LNCaP clone FGC (cell line): ENCODE results near the gene CLNS1A.
"Not testable (repeated sequence)": the region's sequence is repeated elsewhere in the genome, so short reads cannot be mapped to it uniquely, and the experiment has no call there.

ENCODE experiments used
- DNase-seq: peaks from one replicate; pipeline ENCODE4 v3.0.0-alpha.2; 2011; ENCODE audit warnings: low read depth
- H3K4me3 ChIP-seq: 2 replicates; pipeline ENCODE4 v1.5.1; 2011; ENCODE audit warnings: mild to moderate bottlenecking, low read depth, low read length, control low read depth
- TF ChIP-seq, protein P1 (sequence below): IDR thresholded peaks from 2 replicates; pipeline ENCODE4 v1.5.1; 2012; ENCODE audit warnings: mild to moderate bottlenecking; ENCODE audit not compliant: control insufficient read depth, insufficient read depth; ENCODE audit errors: extremely low read depth

Gene CLNS1A

GRCh38 chr11:77650123-77650522 lies 12.5 kb upstream of the CLNS1A start:
- DNase-seq: no peak
- TF ChIP-seq, protein P1, sequence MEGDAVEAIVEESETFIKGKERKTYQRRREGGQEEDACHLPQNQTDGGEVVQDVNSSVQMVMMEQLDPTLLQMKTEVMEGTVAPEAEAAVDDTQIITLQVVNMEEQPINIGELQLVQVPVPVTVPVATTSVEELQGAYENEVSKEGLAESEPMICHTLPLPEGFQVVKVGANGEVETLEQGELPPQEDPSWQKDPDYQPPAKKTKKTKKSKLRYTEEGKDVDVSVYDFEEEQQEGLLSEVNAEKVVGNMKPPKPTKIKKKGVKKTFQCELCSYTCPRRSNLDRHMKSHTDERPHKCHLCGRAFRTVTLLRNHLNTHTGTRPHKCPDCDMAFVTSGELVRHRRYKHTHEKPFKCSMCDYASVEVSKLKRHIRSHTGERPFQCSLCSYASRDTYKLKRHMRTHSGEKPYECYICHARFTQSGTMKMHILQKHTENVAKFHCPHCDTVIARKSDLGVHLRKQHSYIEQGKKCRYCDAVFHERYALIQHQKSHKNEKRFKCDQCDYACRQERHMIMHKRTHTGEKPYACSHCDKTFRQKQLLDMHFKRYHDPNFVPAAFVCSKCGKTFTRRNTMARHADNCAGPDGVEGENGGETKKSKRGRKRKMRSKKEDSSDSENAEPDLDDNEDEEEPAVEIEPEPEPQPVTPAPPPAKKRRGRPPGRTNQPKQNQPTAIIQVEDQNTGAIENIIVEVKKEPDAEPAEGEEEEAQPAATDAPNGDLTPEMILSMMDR: no peak
- no peak overlapping the region for H3K4me3 ChIP-seq

DNA sequence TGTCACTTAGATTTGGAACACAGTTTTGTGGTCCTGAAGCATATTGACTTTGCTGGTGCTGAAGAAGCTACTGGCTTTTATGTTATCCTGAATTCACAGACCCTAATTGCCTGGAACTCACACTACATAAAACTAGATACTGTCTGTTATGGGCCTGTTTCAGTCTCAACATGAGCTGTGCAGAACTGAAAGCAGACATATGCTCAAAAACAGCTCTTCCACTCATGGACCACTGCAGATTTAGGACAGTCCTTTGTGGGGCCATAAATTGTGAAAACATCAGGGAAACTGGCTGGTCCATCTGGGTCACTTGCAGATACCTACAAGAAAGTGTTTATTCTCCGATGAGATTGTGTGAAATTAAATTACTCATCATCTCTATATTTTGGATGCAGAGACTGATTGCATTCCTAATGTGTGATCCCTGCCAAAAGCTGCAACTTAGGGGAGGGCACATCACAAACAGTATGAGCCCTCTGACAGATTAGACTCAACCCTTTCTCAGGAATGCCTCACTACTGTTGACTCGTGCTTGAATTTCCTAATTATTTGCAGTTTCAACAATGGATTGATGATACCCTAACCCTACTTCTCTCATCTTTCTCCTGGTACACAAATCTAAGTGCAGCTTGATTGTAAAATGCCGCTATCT lies 10.2 kb upstream of the CLNS1A start:
- H3K4me3 ChIP-seq: no peak overlapping the region
- TF ChIP-seq, protein P1: no peak
- DNase-seq: no peak

DNA sequence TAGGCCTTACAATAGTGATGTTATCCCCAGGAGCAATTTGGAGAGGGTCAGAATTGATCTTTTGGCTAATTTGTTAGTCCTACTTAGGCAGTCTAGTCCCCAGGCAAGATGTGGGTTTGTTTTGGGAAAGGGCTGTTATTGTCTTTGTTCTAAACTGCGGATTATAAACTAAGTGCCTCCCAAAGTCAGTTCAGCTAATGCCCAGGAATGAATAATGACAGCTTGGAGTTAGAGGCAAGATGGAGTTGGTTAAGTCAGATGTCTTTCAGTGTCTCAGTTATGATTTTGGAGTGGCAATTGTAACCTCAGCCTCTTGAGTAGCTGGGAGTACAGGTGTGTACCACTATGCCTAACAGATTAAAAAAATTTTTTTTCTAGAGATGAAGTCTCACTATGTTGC lies 7.3 kb upstream of the CLNS1A start:
- H3K4me3 ChIP-seq: no peak overlapping the region
- DNase-seq: no peak
- TF ChIP-seq, protein P1: no peak

DNA sequence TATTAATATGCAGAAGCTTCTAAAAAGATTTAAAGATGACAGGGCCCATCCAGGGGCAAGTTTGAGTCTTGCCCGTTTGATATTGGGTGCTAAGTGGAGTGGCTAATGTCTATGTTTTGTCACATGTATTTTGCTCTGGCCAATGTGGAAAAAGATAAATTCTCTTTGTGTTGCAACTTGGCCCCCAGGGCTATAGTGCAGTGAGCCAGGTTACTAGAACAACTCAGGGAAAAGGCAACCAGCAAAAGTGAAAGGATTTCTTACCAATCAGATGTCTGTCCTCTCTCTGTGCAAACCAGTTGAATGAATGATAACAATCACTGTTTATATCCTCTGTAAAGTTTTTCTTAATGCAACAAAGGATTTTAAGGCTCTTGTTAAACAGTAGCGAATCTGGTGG lies 4.6 kb upstream of the CLNS1A start:
- no peak overlapping the region for H3K4me3 ChIP-seq
- TF ChIP-seq, protein P1: no peak
- no peak for DNase-seq

DNA sequence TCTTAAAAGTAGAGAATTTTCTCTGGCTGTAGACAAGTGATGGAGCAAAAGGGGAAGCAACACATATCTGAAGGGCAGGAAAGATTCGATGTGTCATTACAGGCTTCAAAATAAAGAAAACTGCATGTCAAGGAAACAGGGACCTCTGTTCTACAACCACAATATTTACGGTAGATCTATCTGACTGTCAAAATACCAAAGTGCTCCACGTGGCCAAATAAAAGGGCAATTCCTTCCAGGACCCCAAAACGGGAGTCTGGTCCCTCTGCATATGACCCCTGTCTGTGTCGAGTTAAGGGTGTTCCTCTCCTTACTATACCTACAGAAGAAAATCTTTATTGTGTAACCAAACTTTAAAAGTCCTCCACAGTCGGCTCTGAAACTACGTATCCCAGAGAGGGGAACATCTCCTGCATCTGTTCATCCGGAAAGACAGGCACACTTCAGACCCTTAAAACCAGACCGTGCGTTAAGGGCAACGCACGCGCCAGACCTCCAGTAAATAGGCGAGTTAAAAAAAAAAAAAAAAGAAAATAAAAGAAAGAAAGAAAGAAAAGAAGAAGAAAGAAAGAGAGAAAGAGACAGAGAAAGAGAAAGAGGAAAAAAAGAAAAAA lies 756 bp downstream of the CLNS1A start:
- no peak for DNase-seq
- H3K4me3 ChIP-seq: peak overlapping the region; percentile 81
- TF ChIP-seq, protein P1: no peak

- not testable (repeated sequence) for H3K4me3 ChIP-seq
Observed at GRCh38 chr11:77633926-77634325, 3.7 kb downstream of the CLNS1A start.

GRCh38 chr11:77630157-77630710 lies 7.4 kb downstream of the CLNS1A start:
- no peak overlapping the region for H3K4me3 ChIP-seq
- TF ChIP-seq, protein P1: no peak
- no peak for DNase-seq

More at GRCh38 chr11:77633926-77634325, 3.7 kb downstream of the CLNS1A start:
- not testable (repeated sequence) for DNase-seq
